Mucosa of stomach (tissue), 1 donor: ENCODE data around the gene RIPK3.
A peak's percentile ranks its signal among the peaks of the same experiment; 100 is the strongest.

Source experiments
- H3K27me3 ChIP-seq: one replicate; pipeline ENCODE4 v1.7.0; 2013; ENCODE audit warnings: mild to moderate bottlenecking, low read length; ENCODE audit not compliant: control insufficient read depth, insufficient read depth
- H3K36me3 ChIP-seq: one replicate; pipeline ENCODE4 v1.7.0; 2013; ENCODE audit warnings: low read length; ENCODE audit not compliant: control insufficient read depth, insufficient read depth
- H3K4me1 ChIP-seq: one replicate; pipeline ENCODE4 v1.7.0; 2013; ENCODE audit warnings: mild to moderate bottlenecking, low read length; ENCODE audit not compliant: control insufficient read depth, insufficient read depth
- H3K4me3 ChIP-seq: one replicate; pipeline ENCODE4 v1.7.0; 2013; ENCODE audit warnings: low read length
- H3K9ac ChIP-seq: one replicate; pipeline ENCODE4 v1.7.0; 2013; ENCODE audit warnings: mild to moderate bottlenecking, low read length, moderate library complexity
- H3K9me3 ChIP-seq: one replicate; pipeline ENCODE4 v1.7.0; 2013; ENCODE audit warnings: mild to moderate bottlenecking, low read length, moderate library complexity; ENCODE audit not compliant: control insufficient read depth
- donor health status: Pancreatic carcinoma.

RIPK3 gene

DNA sequence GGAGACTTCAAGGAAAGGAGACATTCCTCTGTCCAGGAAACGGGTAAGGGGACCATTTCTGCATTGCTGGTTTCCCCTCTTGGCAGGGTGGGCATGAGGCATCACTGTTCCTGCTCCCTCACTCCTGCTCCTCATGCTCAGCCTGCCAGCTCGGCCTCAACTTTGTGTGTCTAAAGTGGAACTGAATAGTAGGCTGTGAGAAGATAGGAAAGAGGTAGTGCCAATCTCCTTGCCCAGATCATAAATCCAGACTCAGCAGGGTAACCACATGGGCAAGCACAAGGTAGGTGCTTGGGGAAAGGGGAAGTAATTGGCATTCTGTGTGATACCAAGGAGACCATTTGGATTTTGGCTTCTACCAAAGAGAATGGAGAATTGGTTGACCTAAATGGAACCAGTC lies 25.9 kb downstream of the RIPK3 start:
- H3K4me1 ChIP-seq, result peaks cover 45% of the 10 kb centered on the region
- peaks cover 2% of the 10 kb centered on the region for H3K27me3 ChIP-seq

GRCh38 chr14:24312736-24313507 lies 26.9 kb downstream of the RIPK3 start:
- no peak overlapping the region for H3K4me3 ChIP-seq
- H3K9ac ChIP-seq, result no peak overlapping the region
- peaks cover 55% of the 10 kb centered on the region for H3K4me1 ChIP-seq
- no peaks in the 10 kb centered on the region for H3K36me3 ChIP-seq
- no peaks in the 10 kb centered on the region for H3K27me3 ChIP-seq
- H3K9me3 ChIP-seq, result no peaks in the 10 kb centered on the region

More for the DNA sequence above, 25.9 kb downstream of the RIPK3 start:
- H3K9me3 ChIP-seq, result no peaks in the 10 kb centered on the region
- no peak overlapping the region for H3K4me3 ChIP-seq
- H3K36me3 ChIP-seq, result no peaks in the 10 kb centered on the region
- H3K9ac ChIP-seq, result no peak overlapping the region

GRCh38 chr14:24311837-24312615 lies 27.8 kb downstream of the RIPK3 start:
- no peaks in the 10 kb centered on the region for H3K27me3 ChIP-seq
- H3K9ac ChIP-seq, result no peak overlapping the region
- H3K4me3 ChIP-seq, result no peak overlapping the region
- peaks cover 64% of the 10 kb centered on the region for H3K4me1 ChIP-seq
- no peaks in the 10 kb centered on the region for H3K9me3 ChIP-seq
- no peaks in the 10 kb centered on the region for H3K36me3 ChIP-seq

DNA sequence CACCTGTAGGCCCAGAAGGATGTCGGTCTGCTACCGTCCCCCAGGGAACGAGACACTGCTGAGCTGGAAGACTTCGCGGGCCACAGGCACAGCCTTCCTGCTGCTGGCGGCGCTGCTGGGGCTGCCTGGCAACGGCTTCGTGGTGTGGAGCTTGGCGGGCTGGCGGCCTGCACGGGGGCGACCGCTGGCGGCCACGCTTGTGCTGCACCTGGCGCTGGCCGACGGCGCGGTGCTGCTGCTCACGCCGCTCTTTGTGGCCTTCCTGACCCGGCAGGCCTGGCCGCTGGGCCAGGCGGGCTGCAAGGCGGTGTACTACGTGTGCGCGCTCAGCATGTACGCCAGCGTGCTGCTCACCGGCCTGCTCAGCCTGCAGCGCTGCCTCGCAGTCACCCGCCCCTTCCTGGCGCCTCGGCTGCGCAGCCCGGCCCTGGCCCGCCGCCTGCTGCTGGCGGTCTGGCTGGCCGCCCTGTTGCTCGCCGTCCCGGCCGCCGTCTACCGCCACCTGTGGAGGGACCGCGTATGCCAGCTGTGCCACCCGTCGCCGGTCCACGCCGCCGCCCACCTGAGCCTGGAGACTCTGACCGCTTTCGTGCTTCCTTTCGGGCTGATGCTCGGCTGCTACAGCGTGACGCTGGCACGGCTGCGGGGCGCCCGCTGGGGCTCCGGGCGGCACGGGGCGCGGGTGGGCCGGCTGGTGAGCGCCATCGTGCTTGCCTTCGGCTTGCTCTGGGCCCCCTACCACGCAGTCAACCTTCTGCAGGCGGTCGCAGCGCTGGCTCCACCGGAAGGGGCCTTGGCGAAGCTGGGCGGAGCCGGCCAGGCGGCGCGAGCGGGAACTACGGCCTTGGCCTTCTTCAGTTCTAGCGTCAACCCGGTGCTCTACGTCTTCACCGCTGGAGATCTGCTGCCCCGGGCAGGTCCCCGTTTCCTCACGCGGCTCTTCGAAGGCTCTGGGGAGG lies 28.9 kb downstream of the RIPK3 start, which contains the start of gene LTB4R:
Gene LTB4R (plus strand): TSS at position 857 of the 959 bp plus-strand sequence. CDS start 4,150 bp downstream, outside the sequence.
- H3K9me3 ChIP-seq, result no peaks in the 10 kb centered on the region
- peaks cover 59% of the 10 kb centered on the region for H3K4me1 ChIP-seq
- no peaks in the 10 kb centered on the region for H3K36me3 ChIP-seq
- no peak within 1 kb of the TSS for H3K4me3 ChIP-seq
- peak within 1 kb of the TSS; percentile 37 for H3K9ac ChIP-seq
- H3K27me3 ChIP-seq, result no peaks in the 10 kb centered on the region

DNA sequence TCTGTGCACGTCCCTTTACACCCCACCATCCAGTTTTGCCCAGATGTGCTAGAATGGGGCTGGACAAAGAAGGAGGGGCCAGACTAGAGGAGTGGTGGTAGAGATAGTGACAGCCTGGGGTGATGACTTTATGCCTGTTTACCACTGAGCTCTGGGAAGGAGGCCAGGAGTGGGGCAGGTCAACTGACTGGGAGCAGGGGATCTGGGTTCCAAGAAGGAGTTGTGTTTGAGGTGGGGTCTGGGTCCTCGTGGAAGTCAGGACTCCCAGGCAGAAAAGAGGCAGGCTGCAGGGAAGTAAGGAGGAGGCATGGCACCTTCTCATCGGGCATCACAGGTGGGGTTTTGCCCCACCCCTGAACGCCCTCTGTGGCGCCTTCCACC lies 29.5 kb downstream of the RIPK3 start:
- H3K27me3 ChIP-seq, result no peaks in the 10 kb centered on the region
- H3K4me3 ChIP-seq, result no peak overlapping the region
- peak overlapping the region; percentile 15 for H3K9ac ChIP-seq
- H3K4me1 ChIP-seq, result peaks cover 52% of the 10 kb centered on the region
- no peaks in the 10 kb centered on the region for H3K9me3 ChIP-seq
- H3K36me3 ChIP-seq, result peaks cover 4% of the 10 kb centered on the region

DNA sequence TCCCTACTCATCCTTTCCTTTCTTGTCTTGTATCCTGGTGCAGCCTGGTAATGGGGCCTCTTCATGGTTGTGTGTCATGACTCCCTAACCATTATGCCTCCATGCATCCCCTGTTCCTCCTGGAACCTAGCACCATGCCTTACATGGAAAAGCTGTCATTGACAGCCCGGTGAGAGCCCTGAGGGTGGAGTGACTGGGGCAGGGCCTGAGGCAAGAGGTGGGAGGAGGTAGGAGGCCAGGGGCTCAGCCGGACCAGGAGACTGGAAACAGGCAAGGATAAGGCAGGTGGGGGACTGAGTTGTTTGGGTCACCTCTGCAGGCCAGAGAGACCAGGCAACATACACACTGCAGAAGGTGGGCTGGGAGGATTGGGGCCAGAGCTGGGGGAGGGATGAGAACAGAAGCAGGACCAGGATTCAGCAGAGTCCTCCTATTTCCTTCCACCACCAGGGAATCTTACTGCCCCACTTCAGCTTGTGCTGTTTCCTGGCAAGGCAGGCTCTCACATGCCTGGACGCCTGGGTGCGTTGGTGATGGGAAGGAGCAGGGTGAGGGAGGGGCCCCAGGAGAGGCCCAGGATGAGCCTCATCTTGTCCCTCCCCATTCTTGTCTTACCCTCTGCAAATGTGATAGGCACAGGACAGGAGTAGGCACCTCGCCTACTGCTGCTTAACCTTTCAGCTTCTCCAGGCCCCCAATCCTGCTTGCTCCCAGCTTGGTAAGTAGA lies 30.1 kb downstream of the RIPK3 start, which contains the start of gene LTB4R2:
Gene LTB4R2 (plus strand): TSS at position 603 of the 727 bp plus-strand sequence. CDS start 525 bp downstream, outside the sequence.
- H3K9me3 ChIP-seq, result no peaks in the 10 kb centered on the region
- peak within 1 kb of the TSS; percentile 15 for H3K9ac ChIP-seq
- peaks cover 10% of the 10 kb centered on the region for H3K36me3 ChIP-seq
- no peaks in the 10 kb centered on the region for H3K27me3 ChIP-seq
- peaks cover 48% of the 10 kb centered on the region for H3K4me1 ChIP-seq
- no peak within 1 kb of the TSS for H3K4me3 ChIP-seq

- H3K36me3 ChIP-seq, result peaks cover 15% of the 10 kb centered on the region
- no peak overlapping the region for H3K4me3 ChIP-seq
- peaks cover 48% of the 10 kb centered on the region for H3K4me1 ChIP-seq
- no peak overlapping the region for H3K9ac ChIP-seq
- no peaks in the 10 kb centered on the region for H3K9me3 ChIP-seq
- no peaks in the 10 kb centered on the region for H3K27me3 ChIP-seq
Measured at GRCh38 chr14:24308342-24309124, 31.3 kb downstream of the RIPK3 start.

- H3K9me3 ChIP-seq, result no peaks in the 10 kb centered on the region
- no peak within 1 kb of the TSS for H3K4me3 ChIP-seq
- H3K27me3 ChIP-seq, result no peaks in the 10 kb centered on the region
- H3K4me1 ChIP-seq, result peaks cover 48% of the 10 kb centered on the region
- peaks cover 15% of the 10 kb centered on the region for H3K36me3 ChIP-seq
- H3K9ac ChIP-seq, result peak within 1 kb of the TSS; percentile 2
Measured at GRCh38 chr14:24307575-24308341, 32.0 kb downstream of the RIPK3 start, which contains the start of gene CIDEB. TSS of gene CIDEB (minus strand) at chr14:24307977. CDS start at chr14:24307858, 119 bp downstream.

- Histone ChIP-seq H3K9me3 (no peaks in the 10 kb centered on the region), H3K27me3 (no peaks in the 10 kb centered on the region), H3K4me1 (peaks cover 48% of the 10 kb centered on the region), H3K36me3 (peaks cover 16% of the 10 kb centered on the region), H3K9ac (peak overlapping the region; percentile 2), H3K4me3 (no peak overlapping the region)
Measured at GRCh38 chr14:24307156-24307574, 32.6 kb downstream of the RIPK3 start.

- H3K9me3 ChIP-seq, result no peaks in the 10 kb centered on the region
- peaks cover 36% of the 10 kb centered on the region for H3K4me1 ChIP-seq
- H3K27me3 ChIP-seq, result no peaks in the 10 kb centered on the region
- no peak overlapping the region for H3K4me3 ChIP-seq
- H3K36me3 ChIP-seq, result peaks cover 18% of the 10 kb centered on the region
- H3K9ac ChIP-seq, result no peak overlapping the region
Measured at GRCh38 chr14:24304019-24304387, 35.8 kb downstream of the RIPK3 start.
